NCI-H2107 (cell line): ENCODE results near the gene ABHD1.

Source experiments
- DNase-seq: peaks from one replicate; lab custom pipeline; 2025; lab: John Stamatoyannopoulos, UW

ABHD1 gene

GRCh38 chr2:27135478-27135955 is 11.9 kb downstream of the ABHD1 start:
- no peak for DNase-seq

GRCh38 chr2:27136751-27137150 is 13.1 kb downstream of the ABHD1 start:
- DNase-seq, result no peak

- no peak for DNase-seq
These were observed 13.8 kb downstream of the ABHD1 start for GRCh38 chr2:27137322-27137935.

GRCh38 chr2:27138111-27138510 is 14.5 kb downstream of the ABHD1 start:
- DNase-seq, result no peak

GRCh38 chr2:27139310-27139709 is 15.7 kb downstream of the ABHD1 start, which contains the start of gene PRR30:
Gene PRR30, minus strand, starts transcription at chr2:27139410. Its CDS starts 1,081 bp downstream, at chr2:27138329.
- DNase-seq, result no peak

GRCh38 chr2:27143285-27143684 is 19.7 kb downstream of the ABHD1 start:
- DNase-seq, result no peak

- no peak for DNase-seq
These were observed 22.1 kb downstream of the ABHD1 start for GRCh38 chr2:27145682-27146081.

GRCh38 chr2:27147935-27148334 is 24.3 kb downstream of the ABHD1 start:
- DNase-seq, result no peak

- DNase-seq, result no peak
These were observed 25.3 kb downstream of the ABHD1 start, which contains the start of gene TCF23 for GRCh38 chr2:27148801-27149439. Gene TCF23, plus strand, starts transcription at chr2:27149004. Its CDS starts 130 bp downstream, at chr2:27149134.

GRCh38 chr2:27149570-27150405 is 26.2 kb downstream of the ABHD1 start:
- no peak for DNase-seq

GRCh38 chr2:27150639-27151230 is 27.1 kb downstream of the ABHD1 start:
- DNase-seq, result no peak

GRCh38 chr2:27152102-27152795 is 28.6 kb downstream of the ABHD1 start:
- DNase-seq, result no peak

- no peak for DNase-seq
These were observed 29.3 kb downstream of the ABHD1 start for GRCh38 chr2:27152796-27153464.

GRCh38 chr2:27154488-27154887 is 30.9 kb downstream of the ABHD1 start:
- no peak for DNase-seq

- no peak for DNase-seq
These were observed 31.5 kb downstream of the ABHD1 start for GRCh38 chr2:27155069-27155520.

GRCh38 chr2:27158468-27158867 is 34.9 kb downstream of the ABHD1 start:
- no peak for DNase-seq

- DNase-seq, result no peak
These were observed 35.7 kb downstream of the ABHD1 start for GRCh38 chr2:27159271-27159670.

- DNase-seq, result no peak
These were observed 36.6 kb downstream of the ABHD1 start for GRCh38 chr2:27160191-27160590.

- DNase-seq, result no peak
These were observed 38.8 kb downstream of the ABHD1 start for GRCh38 chr2:27162151-27163121.
